ENCODE results near the gene KIAA1614.

KIAA1614 gene

DNA sequence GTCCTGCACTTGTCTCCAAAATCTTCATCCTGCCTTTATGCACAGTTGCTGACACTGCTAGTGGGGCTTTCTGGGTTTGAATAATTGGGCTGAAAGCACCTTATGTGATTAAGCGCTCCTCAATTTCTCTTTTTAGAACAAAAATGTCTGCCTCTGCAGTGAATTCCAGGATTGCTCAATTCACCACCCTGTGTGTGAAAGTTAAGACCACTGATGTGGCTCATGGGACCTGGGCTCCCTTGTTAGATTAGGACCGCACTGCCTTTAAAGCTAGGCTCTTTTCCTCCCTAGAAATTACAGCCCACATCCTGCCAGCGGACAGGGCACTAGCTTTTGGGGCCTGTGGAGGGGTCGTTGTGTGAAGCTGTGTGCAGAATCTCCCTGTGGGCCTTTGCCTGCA, 18.8 kb downstream of the KIAA1614 start:
- Histone ChIP-seq H3K4me3 (ENCODE audit: insufficient read depth, low read depth, low read length, poor library complexity, severe bottlenecking) (no peak overlapping the region), H3K27ac (ENCODE audit: insufficient read depth, low read length, poor library complexity, severe bottlenecking) (no peak overlapping the region), H3K4me1 (ENCODE audit: control insufficient read depth, insufficient read depth, low read length, poor library complexity, severe bottlenecking) (no peaks in the 10 kb centered on the region), H3K36me3 (ENCODE audit: control insufficient read depth, insufficient read depth, low read length) (no peaks in the 10 kb centered on the region), H3K27me3 (replicated peaks; ENCODE audit: control insufficient read depth, insufficient read depth, low read length, poor library complexity, severe bottlenecking) (no peaks in the 10 kb centered on the region), H3K9me3 (ENCODE audit: control insufficient read depth, low read length) (no peaks in the 10 kb centered on the region)
- no peak for DNase-seq

GRCh38 chr1:180932378-180932777, 19.7 kb downstream of the KIAA1614 start:
- H3K27me3 ChIP-seq (replicated peaks; ENCODE audit: control insufficient read depth, insufficient read depth, low read length, poor library complexity, severe bottlenecking) = no peaks in the 10 kb centered on the region
- H3K27ac ChIP-seq (ENCODE audit: insufficient read depth, low read length, poor library complexity, severe bottlenecking) = no peak overlapping the region
- no peaks in the 10 kb centered on the region for H3K4me1 ChIP-seq (ENCODE audit: control insufficient read depth, insufficient read depth, low read length, poor library complexity, severe bottlenecking)
- no peak overlapping the region for H3K4me3 ChIP-seq (ENCODE audit: insufficient read depth, low read depth, low read length, poor library complexity, severe bottlenecking)
- DNase-seq = no peak
- H3K36me3 ChIP-seq (ENCODE audit: control insufficient read depth, insufficient read depth, low read length) = no peaks in the 10 kb centered on the region
- H3K9me3 ChIP-seq (ENCODE audit: control insufficient read depth, low read length) = no peaks in the 10 kb centered on the region

GRCh38 chr1:180933141-180933540, 20.4 kb downstream of the KIAA1614 start:
- no peak overlapping the region for H3K27ac ChIP-seq (ENCODE audit: insufficient read depth, low read length, poor library complexity, severe bottlenecking)
- DNase-seq = no peak
- H3K9me3 ChIP-seq (ENCODE audit: control insufficient read depth, low read length) = no peaks in the 10 kb centered on the region
- H3K4me1 ChIP-seq (ENCODE audit: control insufficient read depth, insufficient read depth, low read length, poor library complexity, severe bottlenecking) = no peaks in the 10 kb centered on the region
- no peak overlapping the region for H3K4me3 ChIP-seq (ENCODE audit: insufficient read depth, low read depth, low read length, poor library complexity, severe bottlenecking)
- H3K36me3 ChIP-seq (ENCODE audit: control insufficient read depth, insufficient read depth, low read length) = no peaks in the 10 kb centered on the region
- no peaks in the 10 kb centered on the region for H3K27me3 ChIP-seq (replicated peaks; ENCODE audit: control insufficient read depth, insufficient read depth, low read length, poor library complexity, severe bottlenecking)

DNA sequence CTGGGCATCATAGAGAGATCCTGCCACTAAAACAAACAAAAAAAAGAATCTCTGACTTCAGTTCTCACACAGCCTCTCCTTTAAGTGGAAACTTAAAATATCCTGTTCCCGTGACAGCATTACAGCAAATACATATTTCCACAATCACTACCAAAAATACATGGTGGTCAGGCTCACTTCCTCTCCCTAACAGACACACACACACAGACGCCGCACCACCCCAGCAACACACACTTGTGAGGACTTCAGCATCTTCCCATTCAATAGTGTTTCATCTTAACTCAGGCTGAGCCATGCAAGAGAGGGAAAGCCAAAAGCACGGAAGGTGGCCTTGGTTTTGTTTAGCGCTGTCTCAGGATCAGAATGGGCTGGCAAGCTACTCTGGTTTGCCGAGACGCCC, 21.9 kb downstream of the KIAA1614 start:
- Histone ChIP-seq H3K27ac (ENCODE audit: insufficient read depth, low read length, poor library complexity, severe bottlenecking) (no peak overlapping the region), H3K27me3 (replicated peaks; ENCODE audit: control insufficient read depth, insufficient read depth, low read length, poor library complexity, severe bottlenecking) (no peaks in the 10 kb centered on the region), H3K4me3 (ENCODE audit: insufficient read depth, low read depth, low read length, poor library complexity, severe bottlenecking) (no peak overlapping the region), H3K36me3 (ENCODE audit: control insufficient read depth, insufficient read depth, low read length) (no peaks in the 10 kb centered on the region), H3K9me3 (ENCODE audit: control insufficient read depth, low read length) (no peaks in the 10 kb centered on the region), H3K4me1 (ENCODE audit: control insufficient read depth, insufficient read depth, low read length, poor library complexity, severe bottlenecking) (no peaks in the 10 kb centered on the region)
- no peak for DNase-seq

- Histone ChIP-seq H3K4me1 (ENCODE audit: control insufficient read depth, insufficient read depth, low read length, poor library complexity, severe bottlenecking) (no peaks in the 10 kb centered on the region), H3K36me3 (ENCODE audit: control insufficient read depth, insufficient read depth, low read length) (no peaks in the 10 kb centered on the region), H3K4me3 (ENCODE audit: insufficient read depth, low read depth, low read length, poor library complexity, severe bottlenecking) (no peak overlapping the region), H3K27me3 (replicated peaks; ENCODE audit: control insufficient read depth, insufficient read depth, low read length, poor library complexity, severe bottlenecking) (no peaks in the 10 kb centered on the region), H3K27ac (ENCODE audit: insufficient read depth, low read length, poor library complexity, severe bottlenecking) (no peak overlapping the region), H3K9me3 (ENCODE audit: control insufficient read depth, low read length) (no peaks in the 10 kb centered on the region)
- DNase-seq = no peak
Measured at GRCh38 chr1:180935326-180936109, 22.8 kb downstream of the KIAA1614 start.

GRCh38 chr1:180936110-180937011, 23.7 kb downstream of the KIAA1614 start:
- no peaks in the 10 kb centered on the region for H3K4me1 ChIP-seq (ENCODE audit: control insufficient read depth, insufficient read depth, low read length, poor library complexity, severe bottlenecking)
- no peak overlapping the region for H3K4me3 ChIP-seq (ENCODE audit: insufficient read depth, low read depth, low read length, poor library complexity, severe bottlenecking)
- no peaks in the 10 kb centered on the region for H3K9me3 ChIP-seq (ENCODE audit: control insufficient read depth, low read length)
- no peak overlapping the region for H3K27ac ChIP-seq (ENCODE audit: insufficient read depth, low read length, poor library complexity, severe bottlenecking)
- H3K36me3 ChIP-seq (ENCODE audit: control insufficient read depth, insufficient read depth, low read length) = no peaks in the 10 kb centered on the region
- no peaks in the 10 kb centered on the region for H3K27me3 ChIP-seq (replicated peaks; ENCODE audit: control insufficient read depth, insufficient read depth, low read length, poor library complexity, severe bottlenecking)
- DNase-seq = no peak

DNA sequence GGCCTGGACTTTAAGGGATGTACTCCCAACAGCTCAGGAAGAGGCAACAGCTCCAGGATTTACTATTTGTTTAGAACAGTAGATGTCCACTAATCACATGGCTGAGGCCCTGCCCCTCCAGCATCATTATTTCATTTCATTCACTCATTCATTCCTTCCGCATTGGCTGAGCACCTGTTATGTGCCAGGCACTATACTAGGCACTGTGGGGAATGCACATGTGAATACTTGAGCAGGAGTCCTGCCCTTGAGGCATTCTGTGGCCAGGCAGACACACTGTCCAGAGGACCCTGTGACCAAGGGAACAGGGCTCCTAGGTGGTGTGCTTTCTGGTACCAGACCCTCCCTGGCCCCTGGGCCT, 24.3 kb downstream of the KIAA1614 start:
- no peak overlapping the region for H3K4me3 ChIP-seq (ENCODE audit: insufficient read depth, low read depth, low read length, poor library complexity, severe bottlenecking)
- no peaks in the 10 kb centered on the region for H3K9me3 ChIP-seq (ENCODE audit: control insufficient read depth, low read length)
- no peaks in the 10 kb centered on the region for H3K4me1 ChIP-seq (ENCODE audit: control insufficient read depth, insufficient read depth, low read length, poor library complexity, severe bottlenecking)
- H3K27me3 ChIP-seq (replicated peaks; ENCODE audit: control insufficient read depth, insufficient read depth, low read length, poor library complexity, severe bottlenecking) = no peaks in the 10 kb centered on the region
- H3K36me3 ChIP-seq (ENCODE audit: control insufficient read depth, insufficient read depth, low read length) = no peaks in the 10 kb centered on the region
- DNase-seq = no peak
- H3K27ac ChIP-seq (ENCODE audit: insufficient read depth, low read length, poor library complexity, severe bottlenecking) = no peak overlapping the region

DNA sequence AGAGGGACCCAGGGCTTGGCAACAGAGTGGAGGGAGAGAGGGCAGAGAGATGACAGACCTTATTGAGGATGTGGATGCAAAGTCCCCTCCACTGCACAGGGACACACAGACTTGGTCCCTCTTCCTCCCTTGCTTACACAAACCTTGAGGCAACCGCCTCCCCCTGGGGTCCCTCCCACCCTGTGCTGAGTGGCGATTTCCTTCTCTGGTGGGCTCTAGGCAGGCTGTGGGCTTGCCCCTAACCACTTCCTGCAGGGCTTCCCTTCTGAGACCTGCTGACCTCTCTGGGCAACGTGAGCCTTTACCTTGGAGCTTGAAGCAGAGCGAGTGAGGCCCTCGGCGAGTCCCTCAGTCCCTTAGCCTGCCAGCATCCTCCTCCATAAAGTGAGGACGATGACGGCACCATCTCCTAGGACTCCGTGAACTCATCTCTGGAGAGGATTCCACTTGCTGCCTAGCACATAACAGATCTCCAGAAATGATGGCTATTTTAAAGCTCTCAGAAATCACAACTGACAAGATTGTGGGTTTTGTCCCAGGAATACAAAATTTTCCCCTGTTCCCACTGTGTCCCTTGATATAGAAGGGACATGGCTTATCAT, 25.0 kb downstream of the KIAA1614 start:
- Histone ChIP-seq H3K27ac (ENCODE audit: insufficient read depth, low read length, poor library complexity, severe bottlenecking) (no peak overlapping the region), H3K4me1 (ENCODE audit: control insufficient read depth, insufficient read depth, low read length, poor library complexity, severe bottlenecking) (no peaks in the 10 kb centered on the region), H3K36me3 (ENCODE audit: control insufficient read depth, insufficient read depth, low read length) (no peaks in the 10 kb centered on the region), H3K9me3 (ENCODE audit: control insufficient read depth, low read length) (no peaks in the 10 kb centered on the region), H3K27me3 (replicated peaks; ENCODE audit: control insufficient read depth, insufficient read depth, low read length, poor library complexity, severe bottlenecking) (no peaks in the 10 kb centered on the region), H3K4me3 (ENCODE audit: insufficient read depth, low read depth, low read length, poor library complexity, severe bottlenecking) (no peak overlapping the region)
- DNase-seq = no peak

DNA sequence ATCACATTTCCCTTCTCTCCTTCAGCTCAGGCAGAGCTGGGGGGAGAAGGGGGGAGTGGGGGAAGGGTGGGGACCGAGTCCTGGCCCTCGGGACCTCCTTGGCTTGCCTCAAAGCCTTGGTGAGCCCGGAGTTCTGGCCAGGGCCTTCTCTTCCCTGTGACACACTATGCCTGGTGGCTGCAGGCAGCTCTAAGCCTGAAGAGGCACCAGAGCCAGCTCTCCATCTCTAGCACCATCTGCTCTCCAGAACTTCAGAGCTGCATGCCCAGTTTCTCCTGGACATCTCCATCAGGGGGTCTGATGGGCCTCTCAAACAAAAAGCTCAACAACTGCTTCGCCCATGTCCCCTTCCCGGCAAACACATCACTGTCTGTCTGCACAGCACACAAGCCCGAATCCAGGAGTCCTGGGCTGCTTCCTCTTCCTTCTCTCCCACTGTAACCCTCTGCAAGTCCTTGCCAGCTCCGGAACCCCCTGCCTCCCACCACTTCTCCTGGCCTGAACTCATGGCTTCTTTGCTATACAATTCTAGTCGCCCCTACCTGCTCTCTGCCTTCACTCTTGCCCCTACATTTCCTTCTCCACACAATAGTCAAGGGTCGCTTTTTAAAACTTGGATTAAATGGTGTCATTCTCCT, 26.5 kb downstream of the KIAA1614 start:
- Histone ChIP-seq H3K9me3 (ENCODE audit: control insufficient read depth, low read length) (no peaks in the 10 kb centered on the region), H3K36me3 (ENCODE audit: control insufficient read depth, insufficient read depth, low read length) (no peaks in the 10 kb centered on the region), H3K4me3 (ENCODE audit: insufficient read depth, low read depth, low read length, poor library complexity, severe bottlenecking) (no peak overlapping the region), H3K4me1 (ENCODE audit: control insufficient read depth, insufficient read depth, low read length, poor library complexity, severe bottlenecking) (no peaks in the 10 kb centered on the region), H3K27me3 (replicated peaks; ENCODE audit: control insufficient read depth, insufficient read depth, low read length, poor library complexity, severe bottlenecking) (no peaks in the 10 kb centered on the region), H3K27ac (ENCODE audit: insufficient read depth, low read length, poor library complexity, severe bottlenecking) (no peak overlapping the region)
- no peak for DNase-seq

Data from effector memory CD4-positive, alpha-beta T cell (primary cell).